GM18909 (cell line): ENCODE results near the gene FBXL14.

ENCODE experiments used
- ATAC-seq: cut with Tn5 transposase; IDR thresholded peaks from one replicate; pipeline ENCODE4 v1.9.1; 2021; ENCODE audit warnings: mild to moderate bottlenecking; ENCODE audit not compliant: unreplicated experiment, poor library complexity

The FBXL14 gene, protein sequence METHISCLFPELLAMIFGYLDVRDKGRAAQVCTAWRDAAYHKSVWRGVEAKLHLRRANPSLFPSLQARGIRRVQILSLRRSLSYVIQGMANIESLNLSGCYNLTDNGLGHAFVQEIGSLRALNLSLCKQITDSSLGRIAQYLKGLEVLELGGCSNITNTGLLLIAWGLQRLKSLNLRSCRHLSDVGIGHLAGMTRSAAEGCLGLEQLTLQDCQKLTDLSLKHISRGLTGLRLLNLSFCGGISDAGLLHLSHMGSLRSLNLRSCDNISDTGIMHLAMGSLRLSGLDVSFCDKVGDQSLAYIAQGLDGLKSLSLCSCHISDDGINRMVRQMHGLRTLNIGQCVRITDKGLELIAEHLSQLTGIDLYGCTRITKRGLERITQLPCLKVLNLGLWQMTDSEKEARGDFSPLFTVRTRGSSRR

DNA sequence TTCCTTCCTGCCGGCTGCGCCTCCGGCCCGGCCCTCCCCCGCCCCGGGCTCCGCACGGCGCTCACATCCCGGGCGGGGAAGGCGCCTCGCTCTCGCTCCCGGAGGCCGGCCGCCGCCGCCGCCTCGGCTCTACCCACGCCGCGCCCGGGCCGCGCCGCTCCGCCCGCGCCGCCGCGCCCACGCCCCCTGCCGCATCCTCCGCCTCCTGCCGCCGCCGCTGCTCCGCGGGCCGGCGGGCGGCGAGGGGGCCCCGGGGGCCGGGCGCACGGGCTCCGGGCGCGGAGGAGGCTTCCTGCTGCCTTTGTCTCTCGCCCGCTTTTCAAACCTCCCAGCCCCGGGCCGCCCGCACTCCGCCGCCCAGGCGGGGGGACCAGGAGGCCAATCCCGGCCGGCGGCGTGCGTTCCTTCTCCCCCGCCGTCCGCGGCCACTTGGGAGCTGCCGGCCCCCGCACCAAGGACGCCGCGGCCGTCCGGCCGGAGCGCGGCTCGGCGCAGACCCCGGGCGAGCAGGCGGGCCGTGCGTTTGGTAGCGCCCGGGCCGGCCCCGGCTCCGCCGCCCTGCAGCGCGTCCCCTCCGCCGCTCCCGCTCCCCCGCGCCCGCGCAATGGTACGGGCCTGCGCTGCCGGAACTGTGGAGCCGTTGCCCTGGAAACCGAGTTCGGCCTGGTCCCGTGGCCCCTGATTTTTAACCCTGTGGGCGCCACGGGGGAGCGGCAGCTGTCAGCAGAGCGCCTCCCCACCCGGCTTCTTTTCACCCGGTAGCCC lies at the start of gene FBXL14:
FBXL14 (minus strand) TSS at position 321 of the 765 bp plus-strand sequence. CDS start 515 bp downstream, outside the sequence.
- ATAC-seq: peak; percentile 63

DNA sequence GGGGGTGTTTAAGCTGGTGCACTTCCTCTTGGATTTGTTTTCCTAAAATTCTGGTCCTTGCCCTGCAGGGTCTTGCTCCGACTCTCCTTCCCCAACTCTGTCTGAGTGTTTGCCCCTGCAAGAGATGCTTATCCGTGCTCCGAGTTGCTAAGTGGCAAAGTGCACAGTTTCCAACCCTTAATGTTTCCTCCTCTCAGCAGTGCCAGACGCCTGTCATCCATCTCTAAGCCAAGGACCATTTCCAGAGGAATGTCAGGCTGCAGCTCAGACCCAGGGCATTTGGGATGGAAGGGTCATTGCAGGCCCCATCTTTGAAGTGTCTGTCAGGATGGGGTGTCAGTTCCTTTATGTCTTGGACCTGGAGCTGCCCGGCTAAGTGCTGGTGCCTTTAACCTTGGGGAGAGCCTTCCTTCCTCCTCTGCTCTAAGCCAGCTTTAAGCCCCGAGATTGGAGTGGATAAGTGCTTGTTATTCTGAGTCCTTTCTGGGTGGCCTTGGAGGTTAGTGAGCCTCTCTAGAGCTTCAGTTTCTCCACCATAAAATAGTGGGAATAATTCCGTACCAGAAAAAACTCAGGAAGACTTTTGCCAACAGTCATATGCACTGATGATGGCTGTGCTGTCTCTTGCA lies 49.6 kb upstream of the FBXL14 start:
- ATAC-seq: no peak

DNA sequence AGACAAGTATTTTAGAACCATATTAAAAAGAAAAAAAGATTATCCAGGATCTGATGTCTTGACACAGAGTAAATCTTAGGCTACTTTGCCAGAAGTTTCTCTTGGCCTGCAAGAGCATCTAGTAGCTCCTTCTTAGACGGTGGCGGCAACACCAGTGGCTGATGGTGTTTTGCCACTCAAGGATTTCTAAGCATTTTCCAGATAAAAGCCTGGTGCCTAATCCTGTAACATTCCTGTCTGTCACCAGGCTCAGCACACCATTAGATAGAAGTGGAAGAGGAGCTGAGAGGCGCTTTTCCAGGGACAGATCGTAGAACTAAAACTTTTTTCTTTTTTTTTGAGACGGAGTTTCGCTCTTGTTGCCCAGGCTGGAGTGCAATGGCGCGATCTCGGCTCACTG lies 48.7 kb upstream of the FBXL14 start:
- ATAC-seq: no peak

DNA sequence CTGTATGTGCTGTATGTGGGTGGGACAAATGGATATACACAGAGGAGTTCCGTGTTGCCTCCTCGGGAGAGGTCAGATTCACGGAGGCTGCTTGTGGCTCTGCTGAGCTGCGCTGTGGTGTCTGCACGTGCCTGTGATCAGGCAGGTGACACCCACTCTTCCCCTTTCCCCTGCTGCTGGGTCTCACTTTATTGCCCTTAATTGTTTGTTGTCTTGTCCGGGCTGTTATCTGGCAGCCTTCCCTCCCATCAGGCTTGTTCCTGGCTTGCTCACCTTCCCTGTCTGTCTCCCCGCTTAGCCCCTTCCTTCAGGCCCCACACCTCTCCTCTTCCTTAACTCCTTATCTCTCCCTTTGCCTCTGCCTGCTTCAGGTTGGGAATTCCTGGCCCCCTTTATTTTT lies 48.1 kb upstream of the FBXL14 start:
- no peak for ATAC-seq

DNA sequence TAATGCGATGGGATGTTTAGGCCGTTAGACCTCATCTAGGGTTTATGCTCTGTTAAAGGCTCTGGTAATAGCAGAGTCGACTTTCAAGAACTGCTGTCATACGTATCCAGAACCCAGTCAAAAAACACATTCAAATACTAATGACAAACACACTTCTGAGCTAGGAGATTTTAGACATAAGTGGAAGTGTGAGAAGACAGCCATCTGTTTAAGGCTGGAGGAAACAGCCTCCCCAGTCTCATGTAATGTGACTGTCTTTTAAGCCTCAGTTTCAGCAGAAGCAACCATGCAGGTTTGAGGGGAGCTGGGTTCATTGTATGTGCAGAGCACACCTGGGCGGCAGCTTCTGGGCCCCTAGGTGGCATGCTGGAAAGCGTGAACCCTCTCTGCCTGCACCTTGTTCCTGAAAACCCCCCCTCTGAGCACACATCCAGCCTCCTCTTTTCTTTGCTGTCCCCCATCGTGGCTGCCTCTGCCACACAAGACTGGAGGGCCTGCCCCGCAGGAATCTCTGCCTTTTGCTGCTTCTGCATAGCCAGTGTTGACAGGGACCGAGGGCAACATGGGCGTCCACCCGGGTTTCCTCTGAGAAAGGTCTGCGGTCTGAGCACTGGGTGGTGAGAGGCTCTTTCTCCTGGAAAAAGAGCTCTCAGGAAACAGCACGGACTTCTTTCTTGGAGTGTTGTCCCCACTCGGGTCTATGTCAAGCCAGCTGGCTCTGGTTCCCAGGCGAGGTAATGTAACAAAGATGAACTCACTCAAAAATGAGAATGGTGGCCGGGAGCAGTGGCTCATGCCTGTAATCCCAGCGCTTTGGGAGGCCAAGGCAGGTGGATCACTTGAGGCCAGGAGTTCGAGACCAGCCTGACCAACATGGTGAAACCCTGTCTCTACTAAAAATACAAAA lies 46.2 kb upstream of the FBXL14 start:
- ATAC-seq: no peak

DNA sequence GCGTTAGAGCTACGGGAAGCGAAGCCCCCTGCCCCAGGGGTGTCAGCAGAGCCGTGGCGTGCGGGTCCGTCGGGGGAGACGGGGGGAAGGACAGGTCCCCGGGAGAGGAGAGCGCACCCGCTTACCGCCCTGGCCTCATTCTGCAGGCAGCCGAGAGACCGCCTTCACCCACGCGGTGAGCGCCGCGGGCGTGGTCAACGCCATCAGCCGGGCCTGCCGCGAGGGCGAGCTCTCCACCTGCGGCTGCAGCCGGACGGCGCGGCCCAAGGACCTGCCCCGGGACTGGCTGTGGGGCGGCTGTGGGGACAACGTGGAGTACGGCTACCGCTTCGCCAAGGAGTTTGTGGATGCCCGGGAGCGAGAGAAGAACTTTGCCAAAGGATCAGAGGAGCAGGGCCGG lies 45.2 kb upstream of the FBXL14 start:
- no peak for ATAC-seq

DNA sequence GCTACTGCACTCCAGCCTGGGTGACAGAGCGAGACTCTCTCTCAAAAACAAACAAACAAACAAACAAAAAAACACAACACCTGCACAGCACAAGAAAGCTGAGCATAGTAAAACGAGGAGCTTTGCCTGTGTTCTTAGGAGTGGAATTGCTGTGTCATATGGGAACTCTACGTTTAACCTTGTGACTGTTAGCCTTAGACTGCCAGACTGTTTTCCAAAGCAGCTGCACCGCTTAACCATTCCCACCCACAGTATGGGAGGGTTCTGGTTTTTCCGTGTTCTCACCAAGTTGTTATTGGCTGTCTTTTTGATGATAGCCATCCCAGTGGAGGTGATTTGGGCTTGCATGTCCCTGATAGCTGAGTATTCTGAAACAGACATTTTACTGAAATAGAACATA lies 43.8 kb upstream of the FBXL14 start:
- no peak for ATAC-seq

DNA sequence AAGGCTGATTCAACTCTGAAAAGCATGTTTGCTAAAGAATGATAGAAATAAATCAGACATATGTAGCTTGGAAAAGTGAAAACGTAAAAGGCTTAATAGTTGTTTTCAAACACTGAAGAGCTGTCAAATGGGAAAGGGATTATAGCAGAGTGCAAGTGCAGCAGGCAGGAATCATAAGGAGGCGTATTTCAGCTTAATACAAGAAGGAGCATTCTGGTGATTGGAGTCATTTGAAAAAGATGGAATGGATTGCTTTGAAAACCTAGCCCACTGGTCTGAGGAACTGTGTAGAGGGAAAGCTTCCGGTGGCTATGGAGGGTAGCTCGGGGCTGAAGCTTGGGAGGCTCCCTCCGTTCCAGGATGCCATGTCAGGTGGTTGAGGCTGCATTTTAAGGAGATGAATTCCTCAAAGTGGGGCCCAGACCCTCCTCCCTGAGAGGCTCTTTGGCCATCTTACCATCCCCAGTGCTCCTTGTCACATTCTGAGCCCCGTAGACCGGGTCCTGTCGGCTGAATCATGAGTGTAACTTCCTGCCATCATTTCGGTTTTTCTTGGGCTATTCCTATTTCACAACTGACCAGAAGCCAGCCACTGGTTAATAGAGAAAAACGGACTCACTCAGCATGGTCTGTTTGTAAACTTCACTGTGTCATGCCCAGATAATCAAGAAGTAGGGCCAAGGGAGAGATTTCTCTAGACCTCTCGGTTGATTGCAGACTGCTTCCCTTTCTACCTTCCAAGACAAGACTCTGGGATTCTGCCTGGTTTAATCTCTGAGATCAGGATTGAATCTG lies 41.1 kb upstream of the FBXL14 start:
- ATAC-seq: no peak

DNA sequence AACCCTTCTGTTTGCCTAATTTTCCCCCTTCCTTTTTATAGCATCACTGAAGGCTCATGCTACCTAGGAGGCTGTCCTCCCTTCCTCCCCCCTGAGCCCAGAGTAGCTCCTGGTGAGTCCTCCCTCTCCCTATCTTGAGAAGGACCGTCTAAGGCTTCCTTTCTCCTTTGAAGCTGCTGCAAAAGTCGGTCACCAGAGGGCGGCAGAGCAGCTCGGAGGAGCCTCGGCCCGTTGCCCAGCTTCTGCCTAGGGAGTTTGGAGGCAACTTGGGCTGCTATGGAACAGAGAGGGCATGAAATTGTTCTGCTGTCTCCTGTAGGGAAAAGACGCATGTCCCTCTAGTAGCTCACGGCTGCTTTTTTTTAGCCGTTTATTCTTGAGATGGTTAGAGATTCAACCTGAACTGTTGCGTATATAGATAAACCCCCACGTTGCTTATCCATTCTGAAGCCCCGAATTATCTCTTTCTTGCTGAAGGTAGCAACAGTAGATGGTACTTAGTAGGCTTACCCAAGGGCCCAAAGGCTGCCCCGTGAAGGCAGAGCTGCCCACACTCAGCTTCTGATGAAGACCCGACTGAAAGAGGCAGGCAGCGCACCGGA lies 40.3 kb upstream of the FBXL14 start:
- ATAC-seq: no peak

DNA sequence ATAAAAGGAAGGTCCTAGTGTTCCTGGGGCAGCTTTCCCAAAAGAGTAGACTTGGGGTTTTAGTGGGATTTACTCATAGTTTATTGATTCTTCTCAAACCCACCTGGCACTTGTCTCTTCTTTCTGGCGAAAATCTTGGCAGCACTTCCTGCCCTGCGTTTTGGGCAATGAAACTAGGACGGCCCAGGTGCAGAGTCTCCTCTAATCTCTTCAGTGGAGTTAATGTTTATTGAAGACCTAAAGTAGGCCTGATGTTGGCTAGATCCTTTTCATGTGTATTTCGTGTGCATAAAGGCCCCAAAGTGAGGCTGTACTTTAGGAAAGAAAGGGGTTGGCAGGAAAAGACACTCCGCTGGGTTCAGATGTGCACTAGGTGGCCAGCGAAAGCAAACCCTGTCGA lies 39.8 kb upstream of the FBXL14 start:
- no peak for ATAC-seq

DNA sequence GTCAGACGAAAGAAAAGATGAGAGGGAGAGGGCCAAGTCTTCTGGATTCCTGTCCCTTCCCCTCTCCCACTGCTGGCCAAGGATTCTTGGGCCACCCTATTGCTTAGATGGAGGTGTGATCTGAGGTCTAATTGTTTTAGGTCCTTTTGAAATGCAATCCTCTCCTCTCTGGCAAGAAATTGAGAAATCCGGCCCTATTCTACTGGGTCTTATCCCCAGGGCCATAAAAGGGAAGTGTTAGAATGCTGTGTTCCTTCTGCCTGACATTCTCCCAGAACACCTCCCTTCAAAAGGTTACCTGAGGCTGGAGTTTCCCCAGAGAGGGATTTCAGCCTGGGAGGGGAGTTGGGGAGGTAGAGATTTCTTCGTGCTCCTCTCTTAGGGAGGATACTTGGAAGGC lies 39.1 kb upstream of the FBXL14 start:
- no peak for ATAC-seq

DNA sequence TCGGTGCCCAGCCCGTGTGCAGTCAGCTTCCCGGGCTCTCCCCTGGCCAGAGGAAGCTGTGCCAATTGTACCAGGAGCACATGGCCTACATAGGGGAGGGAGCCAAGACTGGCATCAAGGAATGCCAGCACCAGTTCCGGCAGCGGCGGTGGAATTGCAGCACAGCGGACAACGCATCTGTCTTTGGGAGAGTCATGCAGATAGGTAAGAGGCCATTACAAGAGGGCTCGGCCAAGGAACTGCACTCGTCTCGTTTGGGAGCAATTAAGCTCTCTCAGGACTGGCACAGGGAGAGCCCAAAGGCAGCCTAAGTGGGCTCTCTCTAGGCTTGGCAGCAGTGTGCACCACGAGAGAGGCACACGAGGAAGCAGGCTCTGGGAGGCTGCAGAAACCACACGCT lies 38.3 kb upstream of the FBXL14 start:
- ATAC-seq: no peak

DNA sequence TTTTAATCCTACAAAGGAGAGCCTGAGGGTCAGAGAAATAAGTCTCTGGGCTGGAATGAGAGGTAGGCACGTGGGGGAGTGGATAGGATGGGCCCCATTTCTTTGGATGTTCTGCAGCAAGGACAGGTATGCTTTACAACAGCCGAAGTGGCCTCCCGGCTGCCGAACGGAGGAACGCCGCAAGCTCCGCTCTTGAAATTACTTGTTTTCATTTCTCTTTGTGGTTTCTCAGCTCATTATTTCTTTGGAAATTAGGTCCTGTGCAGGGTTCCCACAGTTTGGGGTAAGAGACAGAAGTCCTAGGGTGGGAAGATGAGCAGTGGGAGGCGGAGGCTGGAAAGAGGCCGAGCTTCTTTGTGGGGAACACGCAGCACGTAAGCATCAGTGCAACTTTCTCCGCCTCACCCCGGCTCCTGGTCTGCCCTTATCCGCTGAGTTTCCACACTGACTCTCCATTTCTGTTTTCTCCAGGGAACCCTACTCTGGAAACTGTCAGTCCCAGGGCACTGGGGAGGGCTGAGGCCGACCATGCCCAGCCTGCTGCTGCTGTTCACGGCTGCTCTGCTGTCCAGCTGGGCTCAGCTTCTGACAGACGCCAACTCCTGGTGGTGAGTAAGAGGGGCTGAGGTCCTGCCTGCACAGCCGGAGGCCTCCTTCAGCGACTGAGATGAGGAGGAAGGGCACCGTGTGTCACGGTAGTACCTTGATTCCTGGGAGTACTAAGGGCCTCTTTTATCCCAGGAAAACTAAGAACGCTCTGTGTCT lies 36.6 kb upstream of the FBXL14 start:
- ATAC-seq: no peak

DNA sequence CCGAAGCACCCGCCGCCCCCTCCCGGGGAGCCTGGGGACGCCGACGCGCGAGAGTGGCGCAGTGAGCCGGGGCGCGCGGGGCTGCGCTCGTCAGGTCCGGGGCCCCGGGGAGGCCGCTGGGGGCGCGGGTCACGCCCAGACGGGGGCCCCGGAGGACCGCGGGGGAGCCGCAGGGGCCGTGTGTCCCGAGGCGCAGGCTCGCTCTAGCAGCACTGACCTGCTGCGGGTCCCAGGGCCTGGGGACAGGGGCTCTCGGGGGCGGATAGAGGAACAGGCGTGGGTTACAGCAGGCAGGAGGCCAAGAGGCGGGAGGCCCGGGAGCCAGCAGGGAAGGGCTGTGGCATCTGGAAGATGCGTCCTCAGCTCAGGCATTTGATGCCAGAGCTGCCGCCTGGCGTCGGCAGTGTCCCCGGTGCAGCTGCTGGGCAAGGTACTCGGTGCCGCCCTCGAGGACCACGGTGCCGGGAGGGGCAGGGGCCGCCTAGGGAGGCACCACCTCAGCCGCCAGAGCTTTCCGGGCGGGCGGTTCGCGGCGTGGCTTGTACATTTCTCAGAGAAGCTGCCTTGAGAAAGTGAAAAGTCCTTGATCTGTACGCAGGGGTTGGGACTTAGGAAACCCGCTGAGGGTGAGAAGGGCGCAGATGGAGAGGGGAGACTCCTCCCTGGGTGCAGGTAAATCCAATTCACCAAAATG lies 35.9 kb upstream of the FBXL14 start:
- no peak for ATAC-seq

DNA sequence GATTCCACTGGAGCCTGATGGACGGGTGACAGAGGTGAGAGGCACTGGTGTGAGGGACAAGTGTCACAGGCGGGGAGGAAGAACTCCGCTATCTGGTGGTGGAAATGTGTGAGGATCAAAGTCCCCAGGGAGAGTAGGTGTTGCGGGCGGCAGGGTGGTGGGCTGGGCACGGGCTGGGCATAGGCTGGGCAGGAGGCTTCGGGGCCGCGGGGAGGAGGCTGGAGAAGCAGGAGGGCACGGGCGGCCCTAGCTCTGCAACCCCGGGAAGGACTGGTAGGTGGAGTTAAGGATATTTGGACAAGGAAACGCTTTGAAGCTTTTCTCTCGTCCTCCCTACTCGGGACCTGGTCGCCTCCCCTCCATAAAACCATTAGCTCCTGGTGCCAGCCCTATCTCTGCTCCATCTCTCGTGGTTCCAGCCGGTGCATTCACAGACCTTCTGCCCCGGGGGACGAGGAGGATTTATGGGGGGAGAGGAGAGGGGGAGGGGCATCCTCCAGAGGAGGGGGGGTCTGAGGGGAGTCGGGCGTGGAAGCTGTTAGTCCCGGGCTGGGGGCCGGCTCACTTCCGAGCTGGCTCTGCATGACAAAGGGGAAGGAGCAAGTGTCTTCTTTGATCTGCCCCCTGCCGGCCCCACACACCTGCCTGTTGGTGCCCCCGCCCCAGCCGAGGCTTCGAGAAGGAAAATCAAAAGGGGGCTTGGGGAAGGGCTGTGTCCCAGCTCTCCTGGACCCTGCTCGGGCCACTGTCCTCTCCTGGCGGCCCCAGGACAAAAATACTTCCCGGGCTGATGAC lies 35.2 kb upstream of the FBXL14 start:
- no peak for ATAC-seq

DNA sequence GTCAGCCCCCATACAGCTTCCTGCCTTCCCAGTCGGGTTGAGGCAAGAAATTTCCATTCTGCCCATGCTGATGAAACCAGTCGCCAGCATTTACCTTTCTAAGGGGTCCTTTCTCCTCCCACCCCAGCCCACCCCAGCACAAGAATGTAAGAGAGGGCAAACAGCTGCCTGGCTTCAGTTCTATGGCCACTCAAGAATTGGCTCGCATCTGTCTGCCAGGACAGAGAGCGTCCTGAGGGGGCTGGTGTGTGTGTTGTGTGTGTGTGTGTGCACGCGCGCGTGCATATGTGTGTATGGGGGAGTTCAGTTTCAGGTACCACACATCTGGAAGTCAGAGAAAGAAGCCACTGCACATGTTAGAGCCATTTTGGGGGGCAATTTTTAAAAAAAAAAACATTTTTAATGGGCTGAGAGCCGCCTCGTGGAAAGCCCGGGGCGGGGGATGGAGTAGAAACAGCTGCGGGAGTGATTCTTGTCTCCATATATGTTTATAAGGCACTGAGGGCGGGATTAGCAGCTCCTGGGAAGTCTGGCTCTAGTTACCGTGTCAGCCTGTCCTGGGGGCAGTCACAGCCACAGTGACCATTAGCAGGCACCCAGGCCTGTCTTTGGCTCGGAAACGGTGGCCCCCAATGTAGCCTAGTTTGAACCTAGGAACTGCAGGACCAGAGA lies 34.4 kb upstream of the FBXL14 start, which contains the start of gene WNT5B:
WNT5B (plus strand) TSS at position 566 of the 672 bp plus-strand sequence. CDS start 2,124 bp downstream, outside the sequence.
- ATAC-seq: no peak
